Stomach (tissue), 4 donors: ENCODE results near the gene OR6Q1.

Source experiments
- EP300 ChIP-seq: sonication (generic); formaldehyde crosslinking; IDR thresholded peaks from one replicate; pipeline ENCODE4 v1.6.1; 2017; ENCODE audit warnings: antibody characterized with exemption
- POLR2A ChIP-seq, 4 donors: fragments of 450-650 bp; IDR thresholded peaks; one replicate each; pipeline ENCODE4 v1.6.1; 2016; ENCODE audit warnings: antibody characterized with exemption in 4 of 4, control low read depth in 2 of 4, mild to moderate bottlenecking in 1 of 4, moderate library complexity in 1 of 4
- POLR2AphosphoS5 ChIP-seq, 3 donors: sonication (generic); formaldehyde crosslinking; IDR thresholded peaks; one replicate each; pipeline ENCODE4 v1.6.1; 2016; ENCODE audit warnings: antibody characterized with exemption in 3 of 3
- TF ChIP-seq, protein P1 (sequence below), 7 experiments: fragments of 450-650 bp in 4 of 7; fragments of 200-600 bp in 3 of 7; sonication (generic) in 3 of 7; IDR thresholded peaks; one replicate each; pipeline ENCODE4 v1.5.1; 2016 to 2019; ENCODE audit warnings: antibody characterized with exemption in 7 of 7, control low read depth in 2 of 7, mild to moderate bottlenecking in 1 of 7

- TF ChIP-seq, protein P1, sequence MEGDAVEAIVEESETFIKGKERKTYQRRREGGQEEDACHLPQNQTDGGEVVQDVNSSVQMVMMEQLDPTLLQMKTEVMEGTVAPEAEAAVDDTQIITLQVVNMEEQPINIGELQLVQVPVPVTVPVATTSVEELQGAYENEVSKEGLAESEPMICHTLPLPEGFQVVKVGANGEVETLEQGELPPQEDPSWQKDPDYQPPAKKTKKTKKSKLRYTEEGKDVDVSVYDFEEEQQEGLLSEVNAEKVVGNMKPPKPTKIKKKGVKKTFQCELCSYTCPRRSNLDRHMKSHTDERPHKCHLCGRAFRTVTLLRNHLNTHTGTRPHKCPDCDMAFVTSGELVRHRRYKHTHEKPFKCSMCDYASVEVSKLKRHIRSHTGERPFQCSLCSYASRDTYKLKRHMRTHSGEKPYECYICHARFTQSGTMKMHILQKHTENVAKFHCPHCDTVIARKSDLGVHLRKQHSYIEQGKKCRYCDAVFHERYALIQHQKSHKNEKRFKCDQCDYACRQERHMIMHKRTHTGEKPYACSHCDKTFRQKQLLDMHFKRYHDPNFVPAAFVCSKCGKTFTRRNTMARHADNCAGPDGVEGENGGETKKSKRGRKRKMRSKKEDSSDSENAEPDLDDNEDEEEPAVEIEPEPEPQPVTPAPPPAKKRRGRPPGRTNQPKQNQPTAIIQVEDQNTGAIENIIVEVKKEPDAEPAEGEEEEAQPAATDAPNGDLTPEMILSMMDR (IDR thresholded peaks at IDR 0.05): no peak
- TF ChIP-seq EP300 (no peak), POLR2A (IDR thresholded peaks at IDR 0.05) (no peak), POLR2AphosphoS5 (IDR thresholded peaks at IDR 0.05) (no peak)
These were observed 31.1 kb downstream of the OR6Q1 start for GRCh38 chr11:58061813-58062212.
